ENCODE data around the gene BRME1. TPM values are rescaled to one million over a fixed set of nuclear protein-coding genes. Genes with fewer than 3 reads are reported as not detected.

BRME1 gene
- polyA plus RNA-seq, 3 donors = 0.05 to 0.28 TPM; not detected in 1

GRCh38 chr19:13870873-13871272 is 35.0 kb downstream of the BRME1 start:
- Histone ChIP-seq H3K4me1 (ENCODE audit: control insufficient read depth in 1 of 2, insufficient read depth in 2 of 2, low read length in 2 of 2) (peaks cover 16% of the 10 kb centered on the region in 2 donors), H3K4me3 (replicated peaks in 1 of 3; ENCODE audit: low read depth in 2 of 3, low read length in 3 of 3) (no peak overlapping the region), H3K4me2 (replicated peaks; ENCODE audit: extremely low read depth, low read length, poor library complexity, severe bottlenecking) (no peak overlapping the region), H3K27ac (ENCODE audit: low read depth in 1 of 2, low read length in 2 of 2) (no peak overlapping the region), H3K9ac (ENCODE audit: insufficient read depth, low read length, poor library complexity, severe bottlenecking) (no peak overlapping the region), H2AFZ (ENCODE audit: insufficient read depth, low read depth, low read length, poor library complexity, severe bottlenecking) (no peak overlapping the region), H4K20me1 (ENCODE audit: insufficient read depth, low read length) (no peaks in the 10 kb centered on the region), H3K36me3 (replicated peaks in 1 of 2; ENCODE audit: control insufficient read depth in 1 of 2, insufficient read depth in 2 of 2, low read length in 2 of 2) (no peaks in the 10 kb centered on the region), H3K27me3 (ENCODE audit: control insufficient read depth in 2 of 2, insufficient read depth in 2 of 2, low read length in 2 of 2) (peaks cover 9 to 25% of the 10 kb centered on the region in 2 donors), H3K79me2 (ENCODE audit: insufficient read depth, low read length) (no peaks in the 10 kb centered on the region), H3K9me3 (replicated peaks in 1 of 2; ENCODE audit: control insufficient read depth in 1 of 2, insufficient read depth in 1 of 2, low read length in 2 of 2) (peaks cover 0 to 6% of the 10 kb centered on the region in 2 donors)
- 100% methylated on average over 2 of the region's 4 CpGs for WGBS (ENCODE audit: insufficient coverage)
- Mint-ChIP-seq H3K36me3 (peaks cover 6 to 7% of the 10 kb centered on the region in 2 donors), H3K4me1 (peaks cover 16% of the 10 kb centered on the region), H3K27ac (peak overlapping the region in 1 of 7 donors; percentile 82), H3K4me3 (no peak overlapping the region), H3K9me3 (peaks cover 0 to 4% (median 0%) of the 10 kb centered on the region in 7 donors), H3K27me3 (ENCODE audit: low read depth in 3 of 3) (peaks cover 28 to 54% (median 33%) of the 10 kb centered on the region in 3 donors)
- TF ChIP-seq CTCF (IDR thresholded peaks at IDR 0.05) = no peak
- intact Hi-C loops (cut with micrococcal nuclease) = loop anchor here in 1 of 2 donors (10.0 kb wide), 1 partner anchor 614 kb away; no protein-coding TSS in a partner anchor
- DNase-seq = no peak

DNA sequence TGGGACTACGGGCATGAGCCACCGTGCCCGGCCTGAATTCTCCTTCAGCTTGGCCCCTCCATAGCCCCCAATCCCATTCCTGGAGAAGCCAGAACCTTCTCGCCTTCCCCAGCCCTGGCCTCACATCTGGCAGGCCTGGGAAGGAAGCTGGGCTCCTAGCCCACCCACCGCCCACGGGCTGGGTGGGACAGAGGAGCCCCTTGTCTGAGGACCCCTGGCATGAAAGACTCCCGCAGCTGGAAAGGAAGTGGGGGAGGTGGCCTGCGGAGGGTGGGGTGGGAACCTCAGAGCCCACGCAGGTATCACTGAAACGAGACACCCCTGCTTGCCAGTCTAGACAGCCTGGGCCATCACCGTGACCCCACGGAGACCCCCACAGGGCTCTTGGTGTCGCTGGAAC is 36.6 kb downstream of the BRME1 start:
- Histone ChIP-seq H3K4me2 (replicated peaks; ENCODE audit: extremely low read depth, low read length, poor library complexity, severe bottlenecking) (no peak overlapping the region), H3K9ac (ENCODE audit: insufficient read depth, low read length, poor library complexity, severe bottlenecking) (no peak overlapping the region), H3K9me3 (replicated peaks in 1 of 2; ENCODE audit: control insufficient read depth in 1 of 2, insufficient read depth in 1 of 2, low read length in 2 of 2) (peaks cover 0 to 6% of the 10 kb centered on the region in 2 donors), H2AFZ (ENCODE audit: insufficient read depth, low read depth, low read length, poor library complexity, severe bottlenecking) (no peak overlapping the region), H3K4me1 (ENCODE audit: control insufficient read depth in 1 of 2, insufficient read depth in 2 of 2, low read length in 2 of 2) (peaks cover 21 to 28% of the 10 kb centered on the region in 2 donors), H3K4me3 (replicated peaks in 1 of 3; ENCODE audit: low read depth in 2 of 3, low read length in 3 of 3) (no peak overlapping the region), H3K27me3 (ENCODE audit: control insufficient read depth in 2 of 2, insufficient read depth in 2 of 2, low read length in 2 of 2) (peaks cover 15 to 31% of the 10 kb centered on the region in 2 donors), H3K79me2 (ENCODE audit: insufficient read depth, low read length) (no peaks in the 10 kb centered on the region), H3K36me3 (replicated peaks in 1 of 2; ENCODE audit: control insufficient read depth in 1 of 2, insufficient read depth in 2 of 2, low read length in 2 of 2) (no peaks in the 10 kb centered on the region), H3K27ac (ENCODE audit: low read depth in 1 of 2, low read length in 2 of 2) (no peak overlapping the region), H4K20me1 (ENCODE audit: insufficient read depth, low read length) (no peaks in the 10 kb centered on the region)
- no peak for DNase-seq
- Mint-ChIP-seq H3K9me3 (peaks cover 0 to 10% (median 6%) of the 10 kb centered on the region in 7 donors), H3K4me3 (no peak overlapping the region), H3K4me1 (peaks cover 22% of the 10 kb centered on the region), H3K36me3 (peaks cover 7 to 10% of the 10 kb centered on the region in 2 donors), H3K27me3 (ENCODE audit: low read depth in 3 of 3) (peaks cover 35 to 61% (median 42%) of the 10 kb centered on the region in 3 donors), H3K27ac (no peak overlapping the region)
- 89% methylated on average over 12 of the region's 13 CpGs for WGBS (ENCODE audit: insufficient coverage)
- no peak for TF ChIP-seq CTCF (IDR thresholded peaks at IDR 0.05)
- intact Hi-C loops (cut with micrococcal nuclease) = loop anchor here in 1 of 2 donors (5.0 kb wide), 1 partner anchor 87 kb away; no protein-coding TSS in a partner anchor

Measured in CD14-positive monocyte (primary cell).